GM12878 (cell line): ENCODE results near the gene CASP8. TPM values are rescaled to one million over a fixed set of nuclear protein-coding genes. Genes with fewer than 3 reads are reported as not detected.

Source experiments
- ATAC-seq: fragments of 200-7000 bp; cut with Tn5 transposase; 3 replicates; pipeline ENCODE4 v1.9.1; 2020; ENCODE audit warnings: mild to moderate bottlenecking, moderate library complexity
- BruUV-seq: library from RNA; stranded (reverse); fragments of 400-500 nt; replicated peaks from 2 replicates; lab custom pipeline; 2021; lab: Mats Ljungman, UMichigan
- CTCF ChIA-PET: fragments of 300-600 bp; sonication (Branson Sonifier 250); formaldehyde crosslinking; extraction: SDS; loops from one replicate; lab custom pipeline; 2021; ENCODE audit warnings: inconsistent platforms; lab: Yijun Ruan, JAX
- POLR2A ChIA-PET: fragments of 350-600 bp; formaldehyde crosslinking; extraction: SDS; loops from one replicate; lab custom pipeline; 2021; ENCODE audit warnings: inconsistent platforms; lab: Charles Lee
- RAD21 ChIA-PET: fragments of 300-600 bp; sonication (Branson Sonifier 250); formaldehyde crosslinking; loops from one replicate; lab custom pipeline; 2023; ENCODE audit warnings: antibody characterized with exemption; ENCODE audit not compliant: unreplicated experiment; lab: Charles Lee
- SMC1A ChIA-PET: fragments of 300-600 bp; sonication (Branson Sonifier 250); formaldehyde crosslinking; loops from one replicate; lab custom pipeline; 2023; ENCODE audit not compliant: unreplicated experiment, uncharacterized antibody; lab: Charles Lee
- DNase-seq: peaks from one replicate; pipeline ENCODE4 v3.0.0-alpha.2; 2011; ENCODE audit warnings: low read depth, low spot score
- FAIRE-seq: peaks from 3 replicates; lab custom pipeline; 2011; peaks lifted over from hg19 to GRCh38; lab: Jason Lieb, UNC
- H2AFZ ChIP-seq: 2 replicates; pipeline ENCODE4 v1.6.0; 2011; ENCODE audit warnings: low read depth, low read length, control low read depth; ENCODE audit not compliant: control insufficient read depth
- H3K27ac ChIP-seq: 2 replicates; pipeline ENCODE4 v1.5.1; 2011; ENCODE audit warnings: control low read depth; ENCODE audit not compliant: control insufficient read depth, insufficient read depth
- H3K27me3 ChIP-seq, 2 experiments: replicated peaks in 1 of 2; 2 replicates each; pipeline versions ENCODE4 v1.6.0 to v1.6.1; 2011; ENCODE audit warnings: low read length in 1 of 2; ENCODE audit not compliant: control insufficient read depth in 2 of 2, insufficient read depth in 2 of 2
- H3K36me3 ChIP-seq, 2 experiments: 2 replicates each; pipeline ENCODE4 v1.5.1; 2011; ENCODE audit warnings: low read length in 1 of 2; ENCODE audit not compliant: control insufficient read depth in 2 of 2, insufficient read depth in 2 of 2
- H3K4me1 ChIP-seq: 2 replicates; pipeline ENCODE4 v1.6.1; 2011; ENCODE audit warnings: mild to moderate bottlenecking, low read length, moderate library complexity, mixed read lengths; ENCODE audit not compliant: control insufficient read depth, insufficient read depth
- H3K4me2 ChIP-seq: 2 replicates; pipeline ENCODE4 v1.6.0; 2011; ENCODE audit warnings: control low read depth; ENCODE audit not compliant: control insufficient read depth, insufficient read depth
- H3K4me3 ChIP-seq: fragments of 200-600 bp; sonication (generic); 2 replicates; pipeline ENCODE4 v1.5.1; 2016
- H3K79me2 ChIP-seq: 2 replicates; pipeline ENCODE4 v1.6.0; 2011; ENCODE audit warnings: low read length; ENCODE audit not compliant: control insufficient read depth, insufficient read depth
- H3K9ac ChIP-seq: 2 replicates; pipeline ENCODE4 v1.8.0; 2011; ENCODE audit warnings: low read length, control low read depth, mixed read lengths; ENCODE audit not compliant: control insufficient read depth, insufficient read depth
- H3K9me3 ChIP-seq: replicated peaks from 3 replicates; pipeline ENCODE4 v1.5.1; 2011; ENCODE audit warnings: mild to moderate bottlenecking, low read length; ENCODE audit not compliant: control insufficient read depth, insufficient read depth
- H4K20me1 ChIP-seq: 2 replicates; pipeline ENCODE4 v1.6.0; 2011; ENCODE audit not compliant: control insufficient read depth, insufficient read depth
- ATF3 ChIP-seq: IDR thresholded peaks from 2 replicates; pipeline ENCODE4 v1.6.1; 2011; ENCODE audit warnings: low read depth, mild to moderate bottlenecking, low read length, moderate library complexity, borderline replicate concordance; ENCODE audit errors: extremely low read depth
- CBX5 ChIP-seq: sonication (generic); IDR thresholded peaks from 2 replicates; pipeline ENCODE4 v1.6.1; 2016; ENCODE audit warnings: low read depth, moderate library complexity, mild to moderate bottlenecking, inconsistent platforms
- DPF2 ChIP-seq: fragments of 450-650 bp; IDR thresholded peaks from 2 replicates; pipeline ENCODE4 v1.6.1; 2017; ENCODE audit warnings: mild to moderate bottlenecking
- EED ChIP-seq: sonication (generic); IDR thresholded peaks from 2 replicates; pipeline ENCODE4 v1.6.1; 2016; ENCODE audit warnings: antibody characterized with exemption, low read depth
- HDGF ChIP-seq: fragments of 450-650 bp; IDR thresholded peaks from 2 replicates; pipeline ENCODE4 v1.6.1; 2016; ENCODE audit warnings: antibody characterized with exemption
- IRF4 ChIP-seq: IDR thresholded peaks from 2 replicates; pipeline ENCODE4 v1.6.1; 2011; ENCODE audit warnings: low read depth, low read length
- MYB ChIP-seq: fragments of 150-350 bp; IDR thresholded peaks from 2 replicates; pipeline ENCODE4 v1.6.1; 2014; ENCODE audit warnings: mild to moderate bottlenecking, low read depth, low read length, borderline replicate concordance
- RAD21 ChIP-seq: IDR thresholded peaks from 2 replicates; pipeline ENCODE4 v1.6.1; 2011; ENCODE audit warnings: mild to moderate bottlenecking, low read depth, low read length, moderate library complexity; ENCODE audit not compliant: insufficient read depth
- RB1 ChIP-seq: fragments of 450-650 bp; formaldehyde crosslinking; IDR thresholded peaks from 2 replicates; pipeline ENCODE4 v1.6.1; 2017; ENCODE audit warnings: mild to moderate bottlenecking, borderline replicate concordance
- SREBF1 ChIP-seq: IDR thresholded peaks from 2 replicates; pipeline ENCODE4 v1.6.1; 2012; ENCODE audit warnings: mild to moderate bottlenecking, low read length
- SUPT20H ChIP-seq: IDR thresholded peaks from 2 replicates; pipeline ENCODE4 v1.6.1; 2011; ENCODE audit warnings: low read depth, mild to moderate bottlenecking, low read length, moderate library complexity, borderline replicate concordance; ENCODE audit not compliant: control insufficient read depth
- ZNF622 ChIP-seq: fragments of 450-650 bp; IDR thresholded peaks from 2 replicates; pipeline ENCODE4 v1.6.1; 2017; ENCODE audit warnings: mild to moderate bottlenecking, inconsistent platforms
- WGBS: methylation state at CpG from one replicate; pipeline ENCODE4 v1.1.6; 2016; ENCODE audit warnings: low lambda C conversion rate; ENCODE audit not compliant: insufficient replicate concordance, insufficient coverage; ENCODE audit errors: missing lambda C conversion rate; 5-methylcytosine and 5-hydroxymethylcytosine counted together
- in situ Hi-C: fragments of 300-500 bp; cut with MboI; formaldehyde crosslinking; loops from 9 replicates; pipeline ENCODE4 v1.14.3; 2018; ENCODE audit warnings: mixed read lengths
- intact Hi-C: fragments of 100-400 bp; cut with micrococcal nuclease; formaldehyde crosslinking; loops from one replicate; pipeline ENCODE4 v1.14.2; 2022; ENCODE audit not compliant: unreplicated experiment
- polyA plus RNA-seq, 11 experiments: library from polyadenylated mRNA; depleted of rRNA in 4 of 11; unstranded in 6 of 11; stranded (reverse) in 5 of 11; fragments of >200 nt; fragmentation: Nextera tagmentation in 4 of 11; fragmentation: Illumina TruSeq in 1 of 11; extraction: Ambion mirVana in 4 of 11; extraction: Trizol in 1 of 11; gene quantifications; 1 replicate in 1 of 11; 2 replicates in 10 of 11; pipeline versions ENCODE4 v1.2.1 to v1.2.3, GENCODE V29; 2011 to 2016; ENCODE audit warnings: inconsistent platforms in 2 of 11, missing spikeins in 2 of 11, low read depth in 1 of 11
- total RNA-seq, 4 experiments: library from RNA; depleted of rRNA in 3 of 4; stranded (reverse); fragments of >200 nt in 3 of 4; fragmentation: Illumina TruSeq in 1 of 4; extraction: Trizol in 1 of 4; gene quantifications; 2 replicates each; pipeline versions ENCODE4 v1.2.1 to v1.2.3, GENCODE V29; 2013 to 2021
- TF ChIP-seq, protein P1 (sequence below): fragments of 450-650 bp; IDR thresholded peaks from 2 replicates; pipeline ENCODE4 v1.6.1; 2018; ENCODE audit warnings: borderline replicate concordance, mild to moderate bottlenecking; ENCODE audit not compliant: partially characterized antibody
- TF ChIP-seq, protein P2 (sequence below): fragments of 450-650 bp; IDR thresholded peaks from 2 replicates; pipeline ENCODE4 v1.6.1; 2017; ENCODE audit warnings: mild to moderate bottlenecking, moderate library complexity
- TF ChIP-seq, protein P3 (sequence below): fragments of 450-650 bp; IDR thresholded peaks from 2 replicates; pipeline ENCODE4 v1.6.1; 2018; ENCODE audit warnings: mild to moderate bottlenecking, low read depth, moderate library complexity; ENCODE audit not compliant: partially characterized antibody

The CASP8 gene
- total and polyA plus RNA-seq, 10 of the 15 experiments (the other 5 are each of a cell fraction or from before 2014, with no cell fraction given): 18.6 to 54.1 (median 39.9) TPM

DNA sequence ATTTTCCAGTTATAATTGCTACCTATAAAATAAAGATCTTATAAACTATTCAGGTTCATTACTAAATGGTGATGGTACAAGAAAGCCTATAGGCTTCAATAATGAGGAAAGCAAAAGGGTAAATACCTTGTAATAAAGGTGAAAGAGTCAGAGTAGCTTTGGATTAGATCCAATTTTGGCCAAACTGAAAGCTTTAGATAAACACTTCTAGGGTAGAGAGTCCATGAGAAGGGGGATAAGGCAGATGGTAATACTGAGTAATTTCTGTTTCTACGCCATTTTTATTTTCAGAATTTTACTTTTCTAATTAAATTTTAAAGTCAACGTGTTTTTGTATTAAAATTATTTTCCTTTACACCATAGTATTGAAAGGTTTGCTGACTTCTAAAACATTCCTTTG is 9.4 kb downstream of the CASP8 start:
- DNase-seq: no peak
- Histone ChIP-seq H4K20me1 (no peaks in the 10 kb centered on the region), H3K36me3 (peaks cover 2 to 15% of the 10 kb centered on the region in 2 experiments), H3K27ac (no peak overlapping the region), H3K27me3 (no peaks in the 10 kb centered on the region), H2AFZ (no peak overlapping the region), H3K4me2 (no peak overlapping the region), H3K79me2 (no peaks in the 10 kb centered on the region), H3K9me3 (no peaks in the 10 kb centered on the region), H3K4me3 (no peak overlapping the region), H3K4me1 (no peaks in the 10 kb centered on the region), H3K9ac (no peak overlapping the region)
- ChIA-PET RAD21 (interaction anchor here (0.7 kb wide), 1 partner anchor 10 kb away, joined by 3 read pairs; no protein-coding TSS in a partner anchor), SMC1A (interaction anchor here (0.6 to 1.7 kb wide), 5 partner anchors 9 to 33 kb away, joined by 3 to 5 read pairs (median 4); no protein-coding TSS in a partner anchor), POLR2A (no interaction called here), CTCF (interaction anchor here (0.8 to 1.1 kb wide), 3 partner anchors 60 to 95 kb away, joined by 3 read pairs; no protein-coding TSS in a partner anchor)
- no TSS peak for BruUV-seq
- in situ Hi-C loops: no loop called here
- 64% methylated on average over 2 of the region's 2 CpGs for WGBS
- no peak for ATAC-seq
- intact Hi-C loops: loop anchor here (10.0 kb wide), 1 partner anchor 375 kb away; the partner anchor contains the start of gene TMEM237
- FAIRE-seq: no peak
- TF ChIP-seq CBX5: no peak
- TF ChIP-seq RB1: no peak
- TF ChIP-seq RAD21: no peak
- TF ChIP-seq, protein P1, sequence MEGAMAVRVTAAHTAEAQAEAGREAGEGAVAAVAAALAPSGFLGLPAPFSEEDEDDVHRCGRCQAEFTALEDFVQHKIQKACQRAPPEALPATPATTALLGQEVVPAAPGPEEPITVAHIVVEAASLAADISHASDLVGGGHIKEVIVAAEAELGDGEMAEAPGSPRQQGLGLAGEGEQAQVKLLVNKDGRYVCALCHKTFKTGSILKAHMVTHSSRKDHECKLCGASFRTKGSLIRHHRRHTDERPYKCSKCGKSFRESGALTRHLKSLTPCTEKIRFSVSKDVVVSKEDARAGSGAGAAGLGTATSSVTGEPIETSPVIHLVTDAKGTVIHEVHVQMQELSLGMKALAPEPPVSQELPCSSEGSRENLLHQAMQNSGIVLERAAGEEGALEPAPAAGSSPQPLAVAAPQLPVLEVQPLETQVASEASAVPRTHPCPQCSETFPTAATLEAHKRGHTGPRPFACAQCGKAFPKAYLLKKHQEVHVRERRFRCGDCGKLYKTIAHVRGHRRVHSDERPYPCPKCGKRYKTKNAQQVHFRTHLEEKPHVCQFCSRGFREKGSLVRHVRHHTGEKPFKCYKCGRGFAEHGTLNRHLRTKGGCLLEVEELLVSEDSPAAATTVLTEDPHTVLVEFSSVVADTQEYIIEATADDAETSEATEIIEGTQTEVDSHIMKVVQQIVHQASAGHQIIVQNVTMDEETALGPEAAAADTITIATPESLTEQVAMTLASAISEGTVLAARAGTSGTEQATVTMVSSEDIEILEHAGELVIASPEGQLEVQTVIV: no peak
- no peak for TF ChIP-seq ATF3
- TF ChIP-seq, protein P2, sequence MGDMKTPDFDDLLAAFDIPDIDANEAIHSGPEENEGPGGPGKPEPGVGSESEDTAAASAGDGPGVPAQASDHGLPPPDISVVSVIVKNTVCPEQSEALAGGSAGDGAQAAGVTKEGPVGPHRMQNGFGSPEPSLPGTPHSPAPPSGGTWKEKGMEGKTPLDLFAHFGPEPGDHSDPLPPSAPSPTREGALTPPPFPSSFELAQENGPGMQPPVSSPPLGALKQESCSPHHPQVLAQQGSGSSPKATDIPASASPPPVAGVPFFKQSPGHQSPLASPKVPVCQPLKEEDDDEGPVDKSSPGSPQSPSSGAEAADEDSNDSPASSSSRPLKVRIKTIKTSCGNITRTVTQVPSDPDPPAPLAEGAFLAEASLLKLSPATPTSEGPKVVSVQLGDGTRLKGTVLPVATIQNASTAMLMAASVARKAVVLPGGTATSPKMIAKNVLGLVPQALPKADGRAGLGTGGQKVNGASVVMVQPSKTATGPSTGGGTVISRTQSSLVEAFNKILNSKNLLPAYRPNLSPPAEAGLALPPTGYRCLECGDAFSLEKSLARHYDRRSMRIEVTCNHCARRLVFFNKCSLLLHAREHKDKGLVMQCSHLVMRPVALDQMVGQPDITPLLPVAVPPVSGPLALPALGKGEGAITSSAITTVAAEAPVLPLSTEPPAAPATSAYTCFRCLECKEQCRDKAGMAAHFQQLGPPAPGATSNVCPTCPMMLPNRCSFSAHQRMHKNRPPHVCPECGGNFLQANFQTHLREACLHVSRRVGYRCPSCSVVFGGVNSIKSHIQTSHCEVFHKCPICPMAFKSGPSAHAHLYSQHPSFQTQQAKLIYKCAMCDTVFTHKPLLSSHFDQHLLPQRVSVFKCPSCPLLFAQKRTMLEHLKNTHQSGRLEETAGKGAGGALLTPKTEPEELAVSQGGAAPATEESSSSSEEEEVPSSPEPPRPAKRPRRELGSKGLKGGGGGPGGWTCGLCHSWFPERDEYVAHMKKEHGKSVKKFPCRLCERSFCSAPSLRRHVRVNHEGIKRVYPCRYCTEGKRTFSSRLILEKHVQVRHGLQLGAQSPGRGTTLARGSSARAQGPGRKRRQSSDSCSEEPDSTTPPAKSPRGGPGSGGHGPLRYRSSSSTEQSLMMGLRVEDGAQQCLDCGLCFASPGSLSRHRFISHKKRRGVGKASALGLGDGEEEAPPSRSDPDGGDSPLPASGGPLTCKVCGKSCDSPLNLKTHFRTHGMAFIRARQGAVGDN: no peak
- TF ChIP-seq IRF4: no peak
- no peak for TF ChIP-seq DPF2
- TF ChIP-seq SUPT20H: no peak
- TF ChIP-seq SREBF1: no peak
- no peak for TF ChIP-seq HDGF
- no peak for TF ChIP-seq ZNF622
- TF ChIP-seq, protein P3, sequence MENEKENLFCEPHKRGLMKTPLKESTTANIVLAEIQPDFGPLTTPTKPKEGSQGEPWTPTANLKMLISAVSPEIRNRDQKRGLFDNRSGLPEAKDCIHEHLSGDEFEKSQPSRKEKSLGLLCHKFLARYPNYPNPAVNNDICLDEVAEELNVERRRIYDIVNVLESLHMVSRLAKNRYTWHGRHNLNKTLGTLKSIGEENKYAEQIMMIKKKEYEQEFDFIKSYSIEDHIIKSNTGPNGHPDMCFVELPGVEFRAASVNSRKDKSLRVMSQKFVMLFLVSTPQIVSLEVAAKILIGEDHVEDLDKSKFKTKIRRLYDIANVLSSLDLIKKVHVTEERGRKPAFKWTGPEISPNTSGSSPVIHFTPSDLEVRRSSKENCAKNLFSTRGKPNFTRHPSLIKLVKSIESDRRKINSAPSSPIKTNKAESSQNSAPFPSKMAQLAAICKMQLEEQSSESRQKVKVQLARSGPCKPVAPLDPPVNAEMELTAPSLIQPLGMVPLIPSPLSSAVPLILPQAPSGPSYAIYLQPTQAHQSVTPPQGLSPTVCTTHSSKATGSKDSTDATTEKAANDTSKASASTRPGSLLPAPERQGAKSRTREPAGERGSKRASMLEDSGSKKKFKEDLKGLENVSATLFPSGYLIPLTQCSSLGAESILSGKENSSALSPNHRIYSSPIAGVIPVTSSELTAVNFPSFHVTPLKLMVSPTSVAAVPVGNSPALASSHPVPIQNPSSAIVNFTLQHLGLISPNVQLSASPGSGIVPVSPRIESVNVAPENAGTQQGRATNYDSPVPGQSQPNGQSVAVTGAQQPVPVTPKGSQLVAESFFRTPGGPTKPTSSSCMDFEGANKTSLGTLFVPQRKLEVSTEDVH: no peak
- TF ChIP-seq MYB: no peak
- TF ChIP-seq EED: no peak
